CD14-positive monocyte (primary cell): Measurements from ENCODE around the gene PGAP6. TPM values are rescaled to one million over a fixed set of nuclear protein-coding genes. Genes with fewer than 3 reads are reported as not detected.

ENCODE experiments used
- DNase-seq, 3 donors: peaks; one replicate each; pipeline ENCODE4 v3.0.0-alpha.2; 2011 to 2022
- H2AFZ ChIP-seq: 2 replicates; pipeline ENCODE4 v1.6.0; 2012; ENCODE audit warnings: mild to moderate bottlenecking, low read depth, low read length, inconsistent platforms; ENCODE audit not compliant: insufficient read depth, poor library complexity, severe bottlenecking
- H3K27ac ChIP-seq, 2 donors: 1 replicate in 1 of 2; 2 replicates in 1 of 2; pipeline ENCODE4 v1.5.1; 2012 to 2013; ENCODE audit warnings: low read length in 2 of 2, control low read depth in 1 of 2, inconsistent platforms in 1 of 2, low read depth in 1 of 2, mild to moderate bottlenecking in 1 of 2
- H3K27me3 ChIP-seq, 2 donors: one replicate each; pipeline versions ENCODE4 v1.6.0 to v1.6.1; 2011 to 2013; ENCODE audit warnings: low read length in 2 of 2; ENCODE audit not compliant: control insufficient read depth in 2 of 2, insufficient read depth in 2 of 2
- H3K36me3 ChIP-seq, 2 donors: replicated peaks in 1 of 2; 1 replicate in 1 of 2; 2 replicates in 1 of 2; pipeline versions ENCODE4 v1.5.1 to v1.6.1; 2012 to 2013; ENCODE audit warnings: low read length in 2 of 2, control low read depth in 1 of 2, inconsistent platforms in 1 of 2, mild to moderate bottlenecking in 1 of 2; ENCODE audit not compliant: insufficient read depth in 2 of 2, control insufficient read depth in 1 of 2
- H3K4me1 ChIP-seq, 2 donors: 1 replicate in 1 of 2; 2 replicates in 1 of 2; pipeline versions ENCODE4 v1.5.1 to v1.6.1; 2012 to 2013; ENCODE audit warnings: low read length in 2 of 2, control low read depth in 1 of 2, inconsistent platforms in 1 of 2, mild to moderate bottlenecking in 1 of 2, moderate library complexity in 1 of 2; ENCODE audit not compliant: insufficient read depth in 2 of 2, control insufficient read depth in 1 of 2
- H3K4me2 ChIP-seq: replicated peaks from 2 replicates; pipeline ENCODE3; 2012; ENCODE audit warnings: low read length, moderate library complexity, mild to moderate bottlenecking; ENCODE audit not compliant: poor library complexity, severe bottlenecking; ENCODE audit errors: extremely low read depth
- H3K4me3 ChIP-seq, 3 experiments: fragments of 200-600 bp in 1 of 3; sonication (generic) in 1 of 3; replicated peaks in 1 of 3; 1 replicate in 2 of 3; 2 replicates in 1 of 3; pipeline ENCODE4 v1.5.1; 2011 to 2013; ENCODE audit warnings: low read length in 3 of 3, mild to moderate bottlenecking in 3 of 3, control low read depth in 2 of 3, low read depth in 2 of 3, inconsistent platforms in 1 of 3, moderate library complexity in 1 of 3
- H3K79me2 ChIP-seq: 2 replicates; pipeline ENCODE4 v1.6.0; 2012; ENCODE audit warnings: mild to moderate bottlenecking, control low read depth, inconsistent platforms, low read length, moderate library complexity; ENCODE audit not compliant: insufficient read depth
- H3K9ac ChIP-seq: 2 replicates; pipeline ENCODE4 v1.6.0; 2017; ENCODE audit warnings: low read length, mild to moderate bottlenecking; ENCODE audit not compliant: insufficient read depth, poor library complexity, severe bottlenecking
- H3K9me3 ChIP-seq, 2 donors: replicated peaks in 1 of 2; 1 replicate in 1 of 2; 2 replicates in 1 of 2; pipeline versions ENCODE4 v1.5.1 to v1.6.1; 2012 to 2013; ENCODE audit warnings: low read length in 2 of 2, control low read depth in 1 of 2; ENCODE audit not compliant: control insufficient read depth in 1 of 2, insufficient read depth in 1 of 2
- H4K20me1 ChIP-seq: 2 replicates; pipeline ENCODE4 v1.6.0; 2012; ENCODE audit warnings: mild to moderate bottlenecking, low read length, control low read depth, moderate library complexity; ENCODE audit not compliant: insufficient read depth
- H3K27ac Mint-ChIP-seq, 7 donors: one replicate each; pipeline ENCODE4 v1.8.0; 2020; ENCODE audit warnings: mild to moderate bottlenecking in 7 of 7, mixed read lengths in 7 of 7, moderate library complexity in 6 of 7, inconsistent platforms in 2 of 7
- H3K27me3 Mint-ChIP-seq, 3 donors: one replicate each; pipeline ENCODE4 v1.8.0; 2021 to 2022; ENCODE audit warnings: low read depth in 3 of 3, mild to moderate bottlenecking in 3 of 3, mixed read lengths in 3 of 3, moderate library complexity in 3 of 3, inconsistent platforms in 1 of 3
- H3K36me3 Mint-ChIP-seq, 2 donors: one replicate each; pipeline ENCODE4 v1.8.0; 2020; ENCODE audit warnings: mixed read lengths in 2 of 2, inconsistent platforms in 1 of 2, mild to moderate bottlenecking in 1 of 2
- H3K4me1 Mint-ChIP-seq: one replicate; pipeline ENCODE4 v1.8.0; 2020; ENCODE audit warnings: mild to moderate bottlenecking, mixed read lengths
- H3K4me3 Mint-ChIP-seq, 2 donors: one replicate each; pipeline ENCODE4 v1.8.0; 2020; ENCODE audit warnings: mild to moderate bottlenecking in 2 of 2, mixed read lengths in 2 of 2, moderate library complexity in 1 of 2
- H3K9me3 Mint-ChIP-seq, 7 donors: one replicate each; pipeline ENCODE4 v1.8.0; 2020 to 2022; ENCODE audit warnings: mixed read lengths in 7 of 7, mild to moderate bottlenecking in 6 of 7, moderate library complexity in 6 of 7, inconsistent platforms in 2 of 7
- WGBS: methylation state at CpG from one replicate; pipeline ENCODE4 v1.1.5; 2013; ENCODE audit warnings: missing lambda C conversion rate; ENCODE audit not compliant: insufficient coverage; 5-methylcytosine and 5-hydroxymethylcytosine counted together
- intact Hi-C, 2 donors: fragments of 100-400 bp; cut with micrococcal nuclease; formaldehyde crosslinking; loops; one replicate each; pipeline versions ENCODE4 v1.15.0 to v1.15.1; 2023
- polyA minus RNA-seq: library from RNA; depleted of rRNA, polyadenylated mRNA; stranded (reverse); fragments of >200 nt; gene quantifications from 2 replicates; pipeline ENCODE4 v1.2.3, GENCODE V29; 2012
- polyA plus RNA-seq, 3 donors: library from polyadenylated mRNA; depleted of rRNA in 1 of 3; unstranded in 2 of 3; stranded (reverse) in 1 of 3; fragments of 300-500 nt in 2 of 3; fragments of >200 nt in 1 of 3; fragmentation: Illumina TruSeq in 2 of 3; gene quantifications; 1 replicate in 2 of 3; 2 replicates in 1 of 3; pipeline ENCODE4 v1.2.3, GENCODE V29; 2012 to 2021
- total RNA-seq, 12 experiments: library from RNA in 1 of 12; stranded (reverse) in 1 of 12; fragments of 120-200 nt in 1 of 12; gene quantifications; one replicate each; pipeline ENCODE4 v1.2.4 and lab custom pipeline; 2013 to 2026; ENCODE audit warnings: mixed read lengths in 6 of 12, inconsistent platforms in 1 of 12
- TF ChIP-seq, protein P1 (sequence below): fragments of 200-600 bp; IDR thresholded peaks from one replicate; pipeline ENCODE4 v1.8.0; 2022; ENCODE audit warnings: antibody characterized with exemption, mild to moderate bottlenecking

Gene PGAP6
- total RNA-seq (2013): 42.5 TPM
- polyA plus RNA-seq: 100 to 1,000 TPM in 1 of 3 donors, 10 to 100 TPM in 2; 18.2 to 137 (median 39.8) TPM
- 73.4 and 112 TPM in 2 replicates for polyA minus RNA-seq
- 21.1 to 70.0 (median 37.2) reads per million in 11 experiments for total RNA-seq (lab: John Stamatoyannopoulos, UW)

DNA sequence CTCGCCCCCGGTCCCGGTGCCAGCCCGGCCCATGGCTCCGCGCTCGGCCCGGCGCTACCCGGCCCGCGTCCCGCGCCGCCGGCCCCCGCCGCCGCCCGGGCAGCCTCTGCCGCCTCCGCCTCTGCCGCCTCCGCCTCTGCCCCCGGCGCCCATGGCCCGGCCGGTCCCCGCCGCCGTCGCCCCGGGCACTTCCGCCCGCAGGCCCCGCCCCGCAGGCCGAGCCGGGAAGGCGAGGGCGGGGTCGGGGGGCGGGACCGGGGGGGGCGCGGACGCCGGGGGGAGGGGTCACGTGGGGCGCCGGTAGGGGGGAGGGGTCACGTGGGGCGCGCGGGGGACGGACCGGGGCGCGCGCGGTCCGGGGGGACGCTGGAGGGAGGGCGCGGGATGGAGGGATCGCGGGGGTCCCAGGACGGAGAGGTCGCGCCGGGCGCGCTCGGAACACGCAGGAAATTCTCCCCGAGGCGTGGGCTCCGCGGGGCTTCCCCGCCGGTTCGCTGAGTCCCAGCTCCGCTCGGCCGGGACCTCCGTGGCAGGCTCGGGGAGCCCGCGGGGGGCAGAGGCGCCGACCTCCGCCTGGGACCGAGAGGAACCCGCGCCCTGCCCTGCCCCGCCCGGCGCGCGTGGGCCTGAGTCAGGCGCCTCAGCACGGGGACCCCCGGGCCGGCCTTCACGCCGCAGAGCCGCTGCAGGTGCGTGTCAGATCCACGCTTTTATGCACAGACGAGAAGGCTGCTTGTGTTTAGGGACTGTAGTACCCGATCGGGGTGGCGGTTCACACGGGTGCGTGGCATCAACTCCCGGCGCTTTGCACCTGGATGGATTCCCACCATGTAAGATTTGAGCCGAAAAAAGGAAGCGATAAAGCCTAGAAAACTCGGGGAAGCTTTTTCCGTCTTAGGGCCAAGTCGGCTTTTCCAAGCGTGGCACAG lies at the start of gene PGAP6:
PGAP6 (minus strand) TSS at position 190 of the 929 bp plus-strand sequence; CDS start at position 33, 157 bp downstream.
- intact Hi-C loops: loop anchor here in 1 of 2 donors (2.0 kb wide), 1 partner anchor 29 kb away; the partner anchor contains the start of gene AXIN1
- Histone ChIP-seq H3K27ac (peak within 1 kb of the TSS in 1 of 2 donors; percentile 71), H4K20me1 (peaks cover 32% of the 10 kb centered on the region), H3K79me2 (peaks cover 35% of the 10 kb centered on the region), H3K4me1 (peaks cover 39 to 52% of the 10 kb centered on the region in 2 donors), H3K9me3 (no peaks in the 10 kb centered on the region), H3K9ac (peak within 1 kb of the TSS; percentile 81), H3K36me3 (peaks cover 8% of the 10 kb centered on the region in 2 donors), H3K27me3 (no peaks in the 10 kb centered on the region), H3K4me3 (peak within 1 kb of the TSS; percentile 78 to 92 (median 88)), H3K4me2 (peak within 1 kb of the TSS; percentile 99), H2AFZ (peak within 1 kb of the TSS; percentile 81)
- Mint-ChIP-seq H3K4me1 (peaks cover 39% of the 10 kb centered on the region), H3K27me3 (peaks cover 0 to 14% (median 9%) of the 10 kb centered on the region in 3 donors), H3K27ac (peak within 1 kb of the TSS in 6 of 7 donors; percentile 49 to 93 (median 69)), H3K36me3 (peaks cover 3 to 8% of the 10 kb centered on the region in 2 donors), H3K4me3 (peak within 1 kb of the TSS; percentile 91 to 92), H3K9me3 (no peaks in the 10 kb centered on the region)
- DNase-seq: peak; percentile 39 to 72 (median 54)
- TF ChIP-seq, protein P1, sequence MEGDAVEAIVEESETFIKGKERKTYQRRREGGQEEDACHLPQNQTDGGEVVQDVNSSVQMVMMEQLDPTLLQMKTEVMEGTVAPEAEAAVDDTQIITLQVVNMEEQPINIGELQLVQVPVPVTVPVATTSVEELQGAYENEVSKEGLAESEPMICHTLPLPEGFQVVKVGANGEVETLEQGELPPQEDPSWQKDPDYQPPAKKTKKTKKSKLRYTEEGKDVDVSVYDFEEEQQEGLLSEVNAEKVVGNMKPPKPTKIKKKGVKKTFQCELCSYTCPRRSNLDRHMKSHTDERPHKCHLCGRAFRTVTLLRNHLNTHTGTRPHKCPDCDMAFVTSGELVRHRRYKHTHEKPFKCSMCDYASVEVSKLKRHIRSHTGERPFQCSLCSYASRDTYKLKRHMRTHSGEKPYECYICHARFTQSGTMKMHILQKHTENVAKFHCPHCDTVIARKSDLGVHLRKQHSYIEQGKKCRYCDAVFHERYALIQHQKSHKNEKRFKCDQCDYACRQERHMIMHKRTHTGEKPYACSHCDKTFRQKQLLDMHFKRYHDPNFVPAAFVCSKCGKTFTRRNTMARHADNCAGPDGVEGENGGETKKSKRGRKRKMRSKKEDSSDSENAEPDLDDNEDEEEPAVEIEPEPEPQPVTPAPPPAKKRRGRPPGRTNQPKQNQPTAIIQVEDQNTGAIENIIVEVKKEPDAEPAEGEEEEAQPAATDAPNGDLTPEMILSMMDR: no peak
- under 1% methylated on average over 82 of the region's 123 CpGs for WGBS

GRCh38 chr16:430904-431303 lies 49.1 kb upstream of the PGAP6 start:
- Histone ChIP-seq H3K36me3 (no peaks in the 10 kb centered on the region), H2AFZ (no peak overlapping the region), H3K9me3 (no peaks in the 10 kb centered on the region), H3K4me1 (peaks cover 11 to 15% of the 10 kb centered on the region in 2 donors), H3K4me3 (no peak overlapping the region), H3K4me2 (no peak overlapping the region), H3K27me3 (peaks cover 0 to 13% of the 10 kb centered on the region in 2 donors), H3K9ac (no peak overlapping the region), H3K79me2 (peaks cover 4% of the 10 kb centered on the region), H3K27ac (no peak overlapping the region), H4K20me1 (peaks cover 12% of the 10 kb centered on the region)
- peaks cover 0 to 7% (median 0%) of the 10 kb centered on the region in 7 donors for H3K9me3 Mint-ChIP-seq
- H3K27me3 Mint-ChIP-seq: peaks cover 18 to 22% (median 20%) of the 10 kb centered on the region in 3 donors
- peaks cover 13% of the 10 kb centered on the region for H3K4me1 Mint-ChIP-seq
- no peak overlapping the region for H3K27ac Mint-ChIP-seq
- WGBS: 96% methylated on average over 7 of the region's 7 CpGs
- H3K36me3 Mint-ChIP-seq: peaks cover 7% of the 10 kb centered on the region in 2 donors
- no peak overlapping the region for H3K4me3 Mint-ChIP-seq
- intact Hi-C loops: no loop called here
- no peak for DNase-seq
- TF ChIP-seq, protein P1: no peak
